Measurements from ENCODE around the gene JUP.

JUP gene

DNA sequence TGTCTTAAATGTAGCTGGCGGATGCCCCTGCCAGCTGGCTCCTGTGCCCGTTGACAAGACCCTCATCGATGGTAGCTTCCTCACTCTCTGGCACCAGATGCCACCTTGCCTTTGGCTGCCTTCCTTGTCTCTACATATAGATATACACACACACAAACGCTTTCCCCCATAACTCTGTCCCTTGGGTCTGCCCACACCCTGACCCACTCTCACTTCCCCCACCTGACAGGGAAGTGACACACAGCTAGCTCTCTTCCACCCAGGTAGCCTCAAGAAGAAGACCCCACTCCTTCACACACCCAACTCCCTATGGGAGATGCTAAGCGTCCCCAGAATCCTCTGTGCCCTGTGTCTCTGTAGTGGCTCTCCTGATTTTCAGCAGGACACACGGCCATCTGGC is 25.6 kb downstream of the JUP start:
- Histone ChIP-seq H3K4me3 (ENCODE audit: insufficient read length, low read depth) (no peak overlapping the region), H3K9me3 (ENCODE audit: insufficient read depth, low read length) (no peaks in the 10 kb centered on the region), H3K4me1 (ENCODE audit: insufficient read depth, insufficient read length) (no peaks in the 10 kb centered on the region), H3K36me3 (ENCODE audit: insufficient read depth, insufficient read length, low read length) (peaks cover 78% of the 10 kb centered on the region), H3K27me3 (ENCODE audit: insufficient read depth, insufficient read length) (no peaks in the 10 kb centered on the region), H3K9ac (ENCODE audit: insufficient read length, low read depth) (no peak overlapping the region)
- TF ChIP-seq SUZ12 (IDR thresholded peaks at IDR 0.05; ENCODE audit: extremely low read depth, insufficient read depth, insufficient read length) (no peak), ZNF274 (IDR thresholded peaks at IDR 0.05; ENCODE audit: low read depth, low read length) (no peak), YY1 (IDR thresholded peaks at IDR 0.05; ENCODE audit: insufficient read depth, insufficient read length) (no peak)
- DNase-seq (ENCODE audit: low read depth, low spot score), result no peak

GRCh38 chr17:41758601-41759000 is 27.9 kb downstream of the JUP start:
- no peaks in the 10 kb centered on the region for H3K27me3 ChIP-seq (ENCODE audit: insufficient read depth, insufficient read length)
- no peaks in the 10 kb centered on the region for H3K4me1 ChIP-seq (ENCODE audit: insufficient read depth, insufficient read length)
- no peak for DNase-seq (ENCODE audit: low read depth, low spot score)
- no peak overlapping the region for H3K4me3 ChIP-seq (ENCODE audit: insufficient read length, low read depth)
- H3K9ac ChIP-seq (ENCODE audit: insufficient read length, low read depth), result no peak overlapping the region
- no peaks in the 10 kb centered on the region for H3K9me3 ChIP-seq (ENCODE audit: insufficient read depth, low read length)
- peaks cover 80% of the 10 kb centered on the region for H3K36me3 ChIP-seq (ENCODE audit: insufficient read depth, insufficient read length, low read length)
- TF ChIP-seq SUZ12 (IDR thresholded peaks at IDR 0.05; ENCODE audit: extremely low read depth, insufficient read depth, insufficient read length), result no peak
- TF ChIP-seq ZNF274 (IDR thresholded peaks at IDR 0.05; ENCODE audit: low read depth, low read length), result no peak
- no peak for TF ChIP-seq YY1 (IDR thresholded peaks at IDR 0.05; ENCODE audit: insufficient read depth, insufficient read length)

- no peaks in the 10 kb centered on the region for H3K4me1 ChIP-seq (ENCODE audit: insufficient read depth, insufficient read length)
- TF ChIP-seq YY1 (IDR thresholded peaks at IDR 0.05; ENCODE audit: insufficient read depth, insufficient read length), result no peak
- H3K36me3 ChIP-seq (ENCODE audit: insufficient read depth, insufficient read length, low read length), result peaks cover 55% of the 10 kb centered on the region
- H3K27me3 ChIP-seq (ENCODE audit: insufficient read depth, insufficient read length), result no peaks in the 10 kb centered on the region
- no peaks in the 10 kb centered on the region for H3K9me3 ChIP-seq (ENCODE audit: insufficient read depth, low read length)
- DNase-seq (ENCODE audit: low read depth, low spot score), result no peak
- H3K4me3 ChIP-seq (ENCODE audit: insufficient read length, low read depth), result no peak overlapping the region
- no peak overlapping the region for H3K9ac ChIP-seq (ENCODE audit: insufficient read length, low read depth)
These were observed 32.4 kb downstream of the JUP start for GRCh38 chr17:41754066-41754465.

- no peak for TF ChIP-seq SUZ12 (IDR thresholded peaks at IDR 0.05; ENCODE audit: extremely low read depth, insufficient read depth, insufficient read length)
- TF ChIP-seq ZNF274 (IDR thresholded peaks at IDR 0.05; ENCODE audit: low read depth, low read length), result no peak
- no peak for TF ChIP-seq YY1 (IDR thresholded peaks at IDR 0.05; ENCODE audit: insufficient read depth, insufficient read length)
- H3K27me3 ChIP-seq (ENCODE audit: insufficient read depth, insufficient read length), result no peaks in the 10 kb centered on the region
- H3K4me1 ChIP-seq (ENCODE audit: insufficient read depth, insufficient read length), result no peaks in the 10 kb centered on the region
- no peaks in the 10 kb centered on the region for H3K9me3 ChIP-seq (ENCODE audit: insufficient read depth, low read length)
- H3K4me3 ChIP-seq (ENCODE audit: insufficient read length, low read depth), result no peak overlapping the region
- peaks cover 34% of the 10 kb centered on the region for H3K36me3 ChIP-seq (ENCODE audit: insufficient read depth, insufficient read length, low read length)
- DNase-seq (ENCODE audit: low read depth, low spot score), result no peak
- H3K9ac ChIP-seq (ENCODE audit: insufficient read length, low read depth), result no peak overlapping the region
These were observed 35.2 kb downstream of the JUP start for GRCh38 chr17:41751288-41751687.

DNA sequence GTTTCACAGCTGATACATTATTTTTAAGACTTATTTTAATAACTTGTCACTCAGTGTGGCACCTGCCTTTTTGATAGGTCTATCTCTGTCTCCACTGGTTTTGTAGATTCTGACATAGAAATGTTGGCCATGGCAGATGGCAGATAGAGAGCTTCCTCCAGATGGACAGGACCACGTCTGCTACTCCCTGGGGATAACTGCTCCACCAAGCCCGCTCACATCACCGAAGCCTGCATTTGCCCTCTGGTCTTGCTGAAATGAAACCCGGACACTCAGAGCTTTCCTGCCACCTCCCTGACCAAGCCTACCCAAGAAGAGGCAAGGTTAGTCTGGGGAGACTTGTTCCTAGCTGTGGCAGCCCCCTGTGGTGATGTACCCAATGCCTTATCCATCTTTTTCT is 35.6 kb downstream of the JUP start:
- TF ChIP-seq SUZ12 (IDR thresholded peaks at IDR 0.05; ENCODE audit: extremely low read depth, insufficient read depth, insufficient read length) (no peak), ZNF274 (IDR thresholded peaks at IDR 0.05; ENCODE audit: low read depth, low read length) (no peak), YY1 (IDR thresholded peaks at IDR 0.05; ENCODE audit: insufficient read depth, insufficient read length) (no peak)
- Histone ChIP-seq H3K27me3 (ENCODE audit: insufficient read depth, insufficient read length) (no peaks in the 10 kb centered on the region), H3K4me1 (ENCODE audit: insufficient read depth, insufficient read length) (no peaks in the 10 kb centered on the region), H3K36me3 (ENCODE audit: insufficient read depth, insufficient read length, low read length) (peaks cover 30% of the 10 kb centered on the region), H3K4me3 (ENCODE audit: insufficient read length, low read depth) (no peak overlapping the region), H3K9me3 (ENCODE audit: insufficient read depth, low read length) (no peaks in the 10 kb centered on the region), H3K9ac (ENCODE audit: insufficient read length, low read depth) (no peak overlapping the region)
- DNase-seq (ENCODE audit: low read depth, low spot score), result no peak

- Histone ChIP-seq H3K4me1 (ENCODE audit: insufficient read depth, insufficient read length) (no peaks in the 10 kb centered on the region), H3K36me3 (ENCODE audit: insufficient read depth, insufficient read length, low read length) (peaks cover 7% of the 10 kb centered on the region), H3K27me3 (ENCODE audit: insufficient read depth, insufficient read length) (no peaks in the 10 kb centered on the region), H3K9ac (ENCODE audit: insufficient read length, low read depth) (no peak overlapping the region), H3K4me3 (ENCODE audit: insufficient read length, low read depth) (no peak overlapping the region), H3K9me3 (ENCODE audit: insufficient read depth, low read length) (no peaks in the 10 kb centered on the region)
- no peak for DNase-seq (ENCODE audit: low read depth, low spot score)
- no peak for TF ChIP-seq YY1 (IDR thresholded peaks at IDR 0.05; ENCODE audit: insufficient read depth, insufficient read length)
- TF ChIP-seq SUZ12 (IDR thresholded peaks at IDR 0.05; ENCODE audit: extremely low read depth, insufficient read depth, insufficient read length), result no peak
- TF ChIP-seq ZNF274 (IDR thresholded peaks at IDR 0.05; ENCODE audit: low read depth, low read length), result no peak
These were observed 38.2 kb downstream of the JUP start for GRCh38 chr17:41748275-41748674.

- Histone ChIP-seq H3K4me1 (ENCODE audit: insufficient read depth, insufficient read length) (peaks cover 6% of the 10 kb centered on the region), H3K36me3 (ENCODE audit: insufficient read depth, insufficient read length, low read length) (no peaks in the 10 kb centered on the region), H3K27me3 (ENCODE audit: insufficient read depth, insufficient read length) (peaks cover 14% of the 10 kb centered on the region), H3K4me3 (ENCODE audit: insufficient read length, low read depth) (no peak overlapping the region), H3K9ac (ENCODE audit: insufficient read length, low read depth) (no peak overlapping the region), H3K9me3 (ENCODE audit: insufficient read depth, low read length) (no peaks in the 10 kb centered on the region)
- no peak for TF ChIP-seq YY1 (IDR thresholded peaks at IDR 0.05; ENCODE audit: insufficient read depth, insufficient read length)
- TF ChIP-seq ZNF274 (IDR thresholded peaks at IDR 0.05; ENCODE audit: low read depth, low read length), result no peak
- TF ChIP-seq SUZ12 (IDR thresholded peaks at IDR 0.05; ENCODE audit: extremely low read depth, insufficient read depth, insufficient read length), result no peak
- no peak for DNase-seq (ENCODE audit: low read depth, low spot score)
These were observed 44.8 kb downstream of the JUP start for GRCh38 chr17:41741709-41742108.

- H3K4me1 ChIP-seq (ENCODE audit: insufficient read depth, insufficient read length), result peaks cover 6% of the 10 kb centered on the region
- H3K36me3 ChIP-seq (ENCODE audit: insufficient read depth, insufficient read length, low read length), result no peaks in the 10 kb centered on the region
- TF ChIP-seq YY1 (IDR thresholded peaks at IDR 0.05; ENCODE audit: insufficient read depth, insufficient read length) (no peak), ZNF274 (IDR thresholded peaks at IDR 0.05; ENCODE audit: low read depth, low read length) (no peak), SUZ12 (IDR thresholded peaks at IDR 0.05; ENCODE audit: extremely low read depth, insufficient read depth, insufficient read length) (no peak)
- peaks cover 26% of the 10 kb centered on the region for H3K27me3 ChIP-seq (ENCODE audit: insufficient read depth, insufficient read length)
- H3K9ac ChIP-seq (ENCODE audit: insufficient read length, low read depth), result no peak overlapping the region
- no peaks in the 10 kb centered on the region for H3K9me3 ChIP-seq (ENCODE audit: insufficient read depth, low read length)
- DNase-seq (ENCODE audit: low read depth, low spot score), result no peak
- no peak overlapping the region for H3K4me3 ChIP-seq (ENCODE audit: insufficient read length, low read depth)
These were observed 46.0 kb downstream of the JUP start for GRCh38 chr17:41740506-41740905.

Measured in NT2/D1 (cell line).